Lung (tissue), 12 donors: Measurements from ENCODE around the gene IFNE. TPM values are rescaled to one million over a fixed set of nuclear protein-coding genes. Genes with fewer than 3 reads are reported as not detected.
"Not testable (repeated sequence)": the region's sequence is repeated elsewhere in the genome, so short reads cannot be mapped to it uniquely, and the experiment has no call there.

Experiments used
- ATAC-seq: fragments of 200-7000 bp; cut with Tn5 transposase; one replicate; pipeline ENCODE4 v1.9.1; 2020; ENCODE audit warnings: moderate number of reproducible peaks; ENCODE audit not compliant: insufficient read depth, low FRiP score
- DNase-seq, 3 donors: peaks; one replicate each; pipeline ENCODE4 v3.0.0-alpha.2; 2013 to 2017
- H3K27ac ChIP-seq, 2 donors: one replicate each; pipeline ENCODE4 v1.5.1; 2013; ENCODE audit warnings: mild to moderate bottlenecking in 2 of 2, moderate library complexity in 2 of 2, control low read depth in 1 of 2, inconsistent platforms in 1 of 2, low read depth in 1 of 2, low read length in 1 of 2
- H3K27me3 ChIP-seq, 3 donors: one replicate each; pipeline ENCODE4 v1.5.1; 2013; ENCODE audit warnings: low read length in 2 of 3; ENCODE audit not compliant: control insufficient read depth in 3 of 3, insufficient read depth in 3 of 3
- H3K36me3 ChIP-seq, 4 donors: one replicate each; pipeline ENCODE4 v1.5.1; 2013; ENCODE audit warnings: low read length in 4 of 4, mild to moderate bottlenecking in 1 of 4, moderate library complexity in 1 of 4; ENCODE audit not compliant: control insufficient read depth in 4 of 4, insufficient read depth in 4 of 4
- H3K4me1 ChIP-seq, 5 donors: one replicate each; pipeline ENCODE4 v1.5.1; 2013; ENCODE audit warnings: low read length in 5 of 5, mild to moderate bottlenecking in 2 of 5, moderate library complexity in 1 of 5; ENCODE audit not compliant: control insufficient read depth in 5 of 5, insufficient read depth in 5 of 5
- H3K4me3 ChIP-seq: one replicate; pipeline ENCODE4 v1.5.1; 2013; ENCODE audit warnings: mild to moderate bottlenecking, control low read depth, moderate library complexity
- H3K9ac ChIP-seq, 2 donors: one replicate each; pipeline ENCODE4 v1.5.1; 2013; ENCODE audit warnings: low read length in 2 of 2, control low read depth in 1 of 2; ENCODE audit not compliant: insufficient read depth in 1 of 2
- H3K9me3 ChIP-seq, 4 donors: one replicate each; pipeline ENCODE4 v1.5.1; 2013; ENCODE audit warnings: low read length in 3 of 4, mild to moderate bottlenecking in 1 of 4, moderate library complexity in 1 of 4; ENCODE audit not compliant: control insufficient read depth in 4 of 4, insufficient read depth in 3 of 4
- WGBS, 2 donors: extraction: QIAGEN DNeasy Blood & Tissue Kit; methylation state at CpG; one replicate each; pipeline ENCODE4 v1.1.7; 2013; 5-methylcytosine and 5-hydroxymethylcytosine counted together
- polyA plus RNA-seq, 2 donors: library from polyadenylated mRNA; stranded (reverse); fragments of 200-250 nt; gene quantifications; one replicate each; pipeline ENCODE4 v1.2.1, GENCODE V29; 2013
- total RNA-seq, 2 donors: library from RNA; depleted of rRNA in 1 of 2; stranded (reverse); fragments of >200 nt in 1 of 2; gene quantifications; one replicate each; pipeline ENCODE4 v1.2.1, GENCODE V29; 2014 to 2021
- TF ChIP-seq, protein P1 (sequence below): IDR thresholded peaks from 2 replicates; pipeline ENCODE4 v1.5.1; 2012; ENCODE audit warnings: mild to moderate bottlenecking; ENCODE audit errors: control extremely low read depth, extremely low read depth
- donor health status: control.
- donor health status: control.
- donor health status: Bipolar disorder and iron deficiency.
- donor health status: healthy.
- donor health status: DM: yes; HTN: yes; CAD: no.

IFNE gene
- total and polyA plus RNA-seq, 4 donors, result 0.20 TPM; not detected in 3

- H3K9ac ChIP-seq, result no peak overlapping the region
- H3K27ac ChIP-seq, result no peak overlapping the region
- 60 to 72% methylated on average over 4 of the region's 4 CpGs for WGBS, 2 donors
- no peaks in the 10 kb centered on the region for H3K36me3 ChIP-seq
- no peaks in the 10 kb centered on the region for H3K27me3 ChIP-seq
- TF ChIP-seq, protein P1, sequence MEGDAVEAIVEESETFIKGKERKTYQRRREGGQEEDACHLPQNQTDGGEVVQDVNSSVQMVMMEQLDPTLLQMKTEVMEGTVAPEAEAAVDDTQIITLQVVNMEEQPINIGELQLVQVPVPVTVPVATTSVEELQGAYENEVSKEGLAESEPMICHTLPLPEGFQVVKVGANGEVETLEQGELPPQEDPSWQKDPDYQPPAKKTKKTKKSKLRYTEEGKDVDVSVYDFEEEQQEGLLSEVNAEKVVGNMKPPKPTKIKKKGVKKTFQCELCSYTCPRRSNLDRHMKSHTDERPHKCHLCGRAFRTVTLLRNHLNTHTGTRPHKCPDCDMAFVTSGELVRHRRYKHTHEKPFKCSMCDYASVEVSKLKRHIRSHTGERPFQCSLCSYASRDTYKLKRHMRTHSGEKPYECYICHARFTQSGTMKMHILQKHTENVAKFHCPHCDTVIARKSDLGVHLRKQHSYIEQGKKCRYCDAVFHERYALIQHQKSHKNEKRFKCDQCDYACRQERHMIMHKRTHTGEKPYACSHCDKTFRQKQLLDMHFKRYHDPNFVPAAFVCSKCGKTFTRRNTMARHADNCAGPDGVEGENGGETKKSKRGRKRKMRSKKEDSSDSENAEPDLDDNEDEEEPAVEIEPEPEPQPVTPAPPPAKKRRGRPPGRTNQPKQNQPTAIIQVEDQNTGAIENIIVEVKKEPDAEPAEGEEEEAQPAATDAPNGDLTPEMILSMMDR, result no peak
- ATAC-seq (no peak), DNase-seq (peak in 1 of 3 donors; percentile 1)
- H3K9me3 ChIP-seq, result peaks cover 0 to 8% (median 0%) of the 10 kb centered on the region in 4 donors
- no peak overlapping the region for H3K4me3 ChIP-seq
- no peaks in the 10 kb centered on the region for H3K4me1 ChIP-seq
Measured at GRCh38 chr9:21443849-21444625, 38.1 kb downstream of the IFNE start.

GRCh38 chr9:21440139-21440538 lies 42.0 kb downstream of the IFNE start, which contains the start of gene IFNA1:
Gene IFNA1, plus strand, starts transcription at chr9:21440439. Its CDS starts 69 bp downstream, at chr9:21440508.
- Histone ChIP-seq H3K4me3 (no peak within 1 kb of the TSS), H3K36me3 (no peaks in the 10 kb centered on the region), H3K9ac (no peak within 1 kb of the TSS), H3K27ac (no peak within 1 kb of the TSS), H3K27me3 (no peaks in the 10 kb centered on the region), H3K4me1 (no peaks in the 10 kb centered on the region), H3K9me3 (peaks cover 0 to 8% (median 0%) of the 10 kb centered on the region in 4 donors)
- no peak for ATAC-seq
- TF ChIP-seq, protein P1, result no peak
- WGBS, 2 donors, result 90 to 97% methylated on average over 4 of the region's 4 CpGs
- no peak for DNase-seq

GRCh38 chr9:21435015-21435383 lies 47.1 kb downstream of the IFNE start:
- not testable (repeated sequence) for ATAC-seq, DNase-seq, H3K27ac ChIP-seq, H3K9ac ChIP-seq, H3K4me3 ChIP-seq, H3K9me3 ChIP-seq, H3K36me3 ChIP-seq, H3K27me3 ChIP-seq, H3K4me1 ChIP-seq
- WGBS, 2 donors, result 85 to 92% methylated on average over 7 of the region's 7 CpGs

DNA sequence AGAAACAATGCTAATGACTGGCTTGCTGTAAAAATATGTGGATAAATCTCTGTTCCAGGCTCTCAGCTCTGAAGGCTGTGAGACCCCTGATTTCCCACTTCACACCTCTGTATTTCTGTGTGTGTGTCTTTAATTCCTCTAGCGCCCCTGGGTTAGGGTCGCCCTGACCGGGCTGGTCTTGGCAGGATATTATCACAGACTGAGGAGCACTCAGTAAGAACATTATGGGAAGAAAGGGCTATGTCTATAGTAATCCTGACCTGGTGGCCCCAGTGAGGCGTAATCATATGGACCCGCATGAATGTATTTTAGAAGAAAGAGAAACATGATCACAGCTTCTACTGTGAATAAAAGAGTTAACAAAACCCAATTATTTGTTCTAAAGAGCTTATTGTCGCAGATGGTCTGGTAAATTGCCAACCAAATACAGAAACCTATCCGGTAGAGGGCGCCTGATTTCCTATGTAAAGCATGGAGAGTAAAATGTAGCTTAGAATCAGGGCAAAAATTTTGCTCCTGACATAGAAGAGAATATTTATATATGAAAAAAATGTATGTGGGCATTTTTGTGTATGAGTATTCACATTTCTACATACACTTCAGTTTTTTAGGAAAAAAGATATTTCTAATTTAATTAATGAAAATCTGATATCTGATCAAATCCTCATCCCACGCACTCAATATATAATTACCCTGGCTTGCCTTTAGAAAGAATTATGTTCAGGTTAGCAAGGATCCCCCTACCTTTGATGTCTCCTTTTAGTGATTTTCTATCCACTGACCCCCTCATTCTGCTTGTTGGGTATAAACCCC lies 47.7 kb downstream of the IFNE start:
- Histone ChIP-seq H3K4me1 (no peaks in the 10 kb centered on the region), H3K4me3 (no peak overlapping the region), H3K27ac (no peak overlapping the region), H3K9ac (no peak overlapping the region), H3K9me3 (no peaks in the 10 kb centered on the region), H3K27me3 (peaks cover 0 to 9% (median 0%) of the 10 kb centered on the region in 3 donors), H3K36me3 (no peaks in the 10 kb centered on the region)
- 57 to 62% methylated on average over 9 of the region's 9 CpGs for WGBS, 2 donors
- TF ChIP-seq, protein P1, result peak; percentile 2
- ATAC-seq (no peak), DNase-seq (peak; percentile 23 to 59 (median 41))
